ENCODE measurements around the gene SPIC. TPM values are rescaled to one million over a fixed set of nuclear protein-coding genes. Genes with fewer than 3 reads are reported as not detected.

The SPIC gene
- total RNA-seq, 2 donors from 2014 or later = not detected

DNA sequence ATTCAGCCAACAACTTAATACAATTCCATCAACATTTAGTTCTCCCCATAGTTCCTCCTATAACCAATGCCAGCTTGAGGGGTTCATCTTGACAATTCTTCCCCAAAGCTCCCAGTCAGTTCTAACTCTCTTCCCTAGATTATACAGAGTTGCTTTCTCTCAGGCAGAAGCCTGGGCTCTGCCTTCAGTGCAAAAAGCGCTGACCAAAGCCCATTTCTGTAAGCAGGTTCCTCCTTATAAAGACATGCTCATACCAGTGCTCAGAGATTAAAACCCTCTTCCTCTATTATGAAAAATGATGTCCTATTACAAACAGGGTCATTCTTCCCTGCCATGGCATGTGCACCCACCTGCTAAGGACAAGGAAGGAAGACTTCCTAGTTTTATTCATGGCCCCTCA, 16.2 kb downstream of the SPIC start:
- H3K9me3 ChIP-seq = no peaks in the 10 kb centered on the region

DNA sequence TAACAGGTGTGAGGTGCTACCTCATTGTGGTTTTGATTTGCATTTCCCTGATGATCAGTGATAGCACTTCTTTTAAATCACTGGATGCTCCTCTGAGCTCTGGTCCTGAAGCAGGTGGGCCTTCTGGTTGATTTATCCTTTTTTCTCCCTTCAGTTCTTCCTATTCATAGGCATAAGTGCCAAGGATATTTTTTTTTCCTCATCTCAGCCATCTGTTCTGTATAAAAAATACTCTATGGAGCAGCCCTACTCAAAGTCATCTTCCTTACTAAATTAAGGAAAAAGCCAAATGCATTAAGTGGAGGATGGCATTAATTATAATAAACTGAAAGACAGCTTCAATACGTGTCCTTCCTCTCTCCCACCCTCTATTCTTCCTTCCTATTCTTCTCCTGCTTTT, 18.4 kb downstream of the SPIC start:
- Histone ChIP-seq H3K27me3 (replicated peaks; ENCODE audit: insufficient read depth) (no peaks in the 10 kb centered on the region), H3K27ac (no peak overlapping the region), H3K36me3 (no peaks in the 10 kb centered on the region), H3K4me3 (no peak overlapping the region), H3K9me3 (no peaks in the 10 kb centered on the region), H3K4me1 (ENCODE audit: control insufficient read depth in 1 of 2, low read depth in 2 of 2) (no peaks in the 10 kb centered on the region)
- TF ChIP-seq, protein P1, sequence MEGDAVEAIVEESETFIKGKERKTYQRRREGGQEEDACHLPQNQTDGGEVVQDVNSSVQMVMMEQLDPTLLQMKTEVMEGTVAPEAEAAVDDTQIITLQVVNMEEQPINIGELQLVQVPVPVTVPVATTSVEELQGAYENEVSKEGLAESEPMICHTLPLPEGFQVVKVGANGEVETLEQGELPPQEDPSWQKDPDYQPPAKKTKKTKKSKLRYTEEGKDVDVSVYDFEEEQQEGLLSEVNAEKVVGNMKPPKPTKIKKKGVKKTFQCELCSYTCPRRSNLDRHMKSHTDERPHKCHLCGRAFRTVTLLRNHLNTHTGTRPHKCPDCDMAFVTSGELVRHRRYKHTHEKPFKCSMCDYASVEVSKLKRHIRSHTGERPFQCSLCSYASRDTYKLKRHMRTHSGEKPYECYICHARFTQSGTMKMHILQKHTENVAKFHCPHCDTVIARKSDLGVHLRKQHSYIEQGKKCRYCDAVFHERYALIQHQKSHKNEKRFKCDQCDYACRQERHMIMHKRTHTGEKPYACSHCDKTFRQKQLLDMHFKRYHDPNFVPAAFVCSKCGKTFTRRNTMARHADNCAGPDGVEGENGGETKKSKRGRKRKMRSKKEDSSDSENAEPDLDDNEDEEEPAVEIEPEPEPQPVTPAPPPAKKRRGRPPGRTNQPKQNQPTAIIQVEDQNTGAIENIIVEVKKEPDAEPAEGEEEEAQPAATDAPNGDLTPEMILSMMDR (IDR thresholded peaks at IDR 0.05) = no peak
- no peak for DNase-seq (ENCODE audit: low spot score)
- no peak for ATAC-seq (ENCODE audit: insufficient number of reproducible peaks, low FRiP score, low read depth)

More for the DNA sequence above, 16.2 kb downstream of the SPIC start:
- H3K27ac ChIP-seq = no peak overlapping the region
- H3K4me3 ChIP-seq = no peak overlapping the region
- H3K36me3 ChIP-seq = no peaks in the 10 kb centered on the region
- DNase-seq (ENCODE audit: low spot score) (no peak), ATAC-seq (ENCODE audit: insufficient number of reproducible peaks, low FRiP score, low read depth) (no peak)
- TF ChIP-seq, protein P1 (IDR thresholded peaks at IDR 0.05) = no peak
- H3K4me1 ChIP-seq (ENCODE audit: control insufficient read depth in 1 of 2, low read depth in 2 of 2) = no peaks in the 10 kb centered on the region
- H3K27me3 ChIP-seq (replicated peaks; ENCODE audit: insufficient read depth) = no peaks in the 10 kb centered on the region

DNA sequence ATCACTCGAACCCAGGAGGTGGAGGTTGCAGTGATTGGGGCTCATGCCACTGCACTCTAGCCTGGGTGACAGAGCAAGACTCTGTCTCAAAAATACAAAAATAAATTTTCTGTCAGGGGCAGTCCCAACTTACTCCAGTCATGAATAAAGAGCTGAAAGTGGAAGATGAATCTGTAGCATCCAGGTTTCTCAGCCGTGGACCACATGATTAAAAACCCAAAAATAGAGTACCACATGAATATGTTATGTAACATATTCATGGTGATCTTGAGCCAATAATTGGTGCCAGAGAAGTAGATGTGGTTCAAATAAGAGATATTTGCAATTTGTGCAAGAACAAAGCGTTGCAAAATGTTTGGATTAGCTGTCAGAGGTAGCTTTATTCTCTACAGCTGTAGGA, 23.1 kb downstream of the SPIC start:
- no peaks in the 10 kb centered on the region for H3K4me1 ChIP-seq (ENCODE audit: control insufficient read depth in 1 of 2, low read depth in 2 of 2)
- H3K27me3 ChIP-seq (replicated peaks; ENCODE audit: insufficient read depth) = no peaks in the 10 kb centered on the region
- no peaks in the 10 kb centered on the region for H3K9me3 ChIP-seq
- no peak overlapping the region for H3K4me3 ChIP-seq
- H3K27ac ChIP-seq = no peak overlapping the region
- TF ChIP-seq, protein P1 (IDR thresholded peaks at IDR 0.05) = no peak
- DNase-seq (ENCODE audit: low spot score) (no peak), ATAC-seq (ENCODE audit: insufficient number of reproducible peaks, low FRiP score, low read depth) (no peak)
- H3K36me3 ChIP-seq = no peaks in the 10 kb centered on the region

DNA sequence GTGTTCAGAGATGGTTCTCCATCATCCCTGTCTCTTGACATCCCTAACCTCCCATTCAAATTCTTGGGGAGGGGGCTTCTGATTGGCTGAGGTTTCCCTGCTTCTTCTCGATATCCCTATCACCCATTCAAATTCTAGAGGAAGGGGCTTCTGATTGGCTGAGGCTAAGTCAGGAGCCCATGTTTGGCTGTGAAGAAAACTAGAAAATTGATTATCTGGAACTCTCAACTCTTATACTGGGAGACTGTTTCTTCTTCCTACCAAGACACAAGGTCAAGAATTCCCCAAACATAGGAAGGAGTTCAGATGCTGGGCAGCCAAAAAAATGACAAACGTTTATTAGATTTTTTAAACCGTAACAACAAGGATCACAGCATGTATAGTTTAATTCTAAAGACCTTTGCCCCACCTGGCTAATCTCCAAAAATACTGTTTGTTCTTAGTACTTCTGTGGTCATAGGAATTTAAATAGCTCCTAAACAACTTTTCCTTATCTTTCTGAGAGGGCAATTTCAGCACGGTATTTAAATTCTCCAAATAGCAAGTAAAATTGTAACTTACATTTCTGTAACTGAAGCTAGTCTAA, 26.4 kb downstream of the SPIC start:
- H3K9me3 ChIP-seq = no peaks in the 10 kb centered on the region
- no peaks in the 10 kb centered on the region for H3K27me3 ChIP-seq (replicated peaks; ENCODE audit: insufficient read depth)
- no peaks in the 10 kb centered on the region for H3K36me3 ChIP-seq
- ATAC-seq (ENCODE audit: insufficient number of reproducible peaks, low FRiP score, low read depth) (no peak), DNase-seq (ENCODE audit: low spot score) (no peak)
- no peak overlapping the region for H3K27ac ChIP-seq
- TF ChIP-seq, protein P1 (IDR thresholded peaks at IDR 0.05) = no peak
- no peaks in the 10 kb centered on the region for H3K4me1 ChIP-seq (ENCODE audit: control insufficient read depth in 1 of 2, low read depth in 2 of 2)
- no peak overlapping the region for H3K4me3 ChIP-seq

DNA sequence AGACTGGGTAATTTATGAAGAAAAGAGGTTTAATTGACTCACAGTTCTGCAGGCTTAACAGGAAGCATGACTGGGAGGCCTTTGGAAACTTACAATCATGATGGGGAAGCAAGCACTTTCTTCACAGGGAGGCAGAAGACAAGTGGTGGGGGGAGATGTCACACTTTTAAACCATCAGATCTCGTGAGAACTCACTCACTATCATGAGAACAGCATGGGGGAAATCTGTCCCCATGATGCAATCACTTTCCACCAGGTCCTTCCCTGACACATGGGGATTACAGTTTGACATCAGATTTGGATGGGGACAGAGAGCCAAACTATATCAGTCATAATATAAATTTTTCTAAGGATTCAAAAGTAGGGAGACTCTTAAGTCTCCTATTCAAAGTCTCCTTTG, 46.0 kb downstream of the SPIC start:
- Histone ChIP-seq H3K36me3 (no peaks in the 10 kb centered on the region), H3K27ac (no peak overlapping the region), H3K4me3 (no peak overlapping the region), H3K27me3 (replicated peaks; ENCODE audit: insufficient read depth) (no peaks in the 10 kb centered on the region), H3K9me3 (no peaks in the 10 kb centered on the region), H3K4me1 (ENCODE audit: control insufficient read depth in 1 of 2, low read depth in 2 of 2) (no peaks in the 10 kb centered on the region)
- TF ChIP-seq, protein P1 (IDR thresholded peaks at IDR 0.05) = no peak
- no peak for DNase-seq (ENCODE audit: low spot score)
- no peak for ATAC-seq (ENCODE audit: insufficient number of reproducible peaks, low FRiP score, low read depth)
